K562 (cell line): ENCODE data around the gene BEST3. TPM values are rescaled to one million over a fixed set of nuclear protein-coding genes. Genes with fewer than 3 reads are reported as not detected.

Experiments
- ARID3B ChIP-seq: fragments of 250-450 bp; sonication (Bioruptor Pico); IDR thresholded peaks from 2 replicates; pipeline ENCODE4 v1.4.0; 2020; ENCODE audit warnings: borderline replicate concordance
- DDX20 ChIP-seq: fragments of 450-650 bp; IDR thresholded peaks from 2 replicates; pipeline ENCODE4 v1.6.1; 2016; ENCODE audit warnings: missing genetic modification characterization, low read depth, mild to moderate bottlenecking, missing compliant biosample characterization, moderate library complexity
- EP300 ChIP-seq: IDR thresholded peaks from 2 replicates; pipeline ENCODE4 v1.6.1; 2012; ENCODE audit warnings: low read length, improper control_type of control experiment
- GABPB2 ChIP-seq: fragments of 250-450 bp; sonication (Bioruptor Pico); conservative IDR thresholded peaks from 2 replicates; pipeline ENCODE4 v1.5.1; 2021; ENCODE audit warnings: mild to moderate bottlenecking
- HDGF ChIP-seq: fragments of 450-650 bp; IDR thresholded peaks from 2 replicates; pipeline ENCODE4 v1.6.1; 2016
- HLTF ChIP-seq: fragments of 450-650 bp; IDR thresholded peaks from 2 replicates; pipeline ENCODE4 v1.6.1; 2016
- ILK ChIP-seq: fragments of 450-650 bp; IDR thresholded peaks from 2 replicates; pipeline ENCODE4 v1.6.1; 2016; ENCODE audit warnings: missing genetic modification characterization, low read depth, mild to moderate bottlenecking, missing compliant biosample characterization, moderate library complexity, borderline replicate concordance
- MEIS2 ChIP-seq: fragments of 450-650 bp; IDR thresholded peaks from 2 replicates; pipeline ENCODE4 v1.6.1; 2014; ENCODE audit warnings: mild to moderate bottlenecking; ENCODE audit not compliant: partially characterized antibody
- NFXL1 ChIP-seq: fragments of 450-650 bp; formaldehyde crosslinking; IDR thresholded peaks from 2 replicates; pipeline ENCODE4 v1.4.0; 2021; ENCODE audit warnings: mild to moderate bottlenecking
- PKNOX1 ChIP-seq: fragments of 450-650 bp; IDR thresholded peaks from 2 replicates; pipeline ENCODE4 v1.6.1; 2016
- RHOXF2B ChIP-seq: fragments of 250-450 bp; sonication (Bioruptor Pico); conservative IDR thresholded peaks from 2 replicates; pipeline ENCODE4 v1.5.1; 2021
- SMAD3 ChIP-seq: fragments of 450-650 bp; formaldehyde crosslinking; conservative IDR thresholded peaks from 2 replicates; pipeline ENCODE4 v1.4.0; 2020; ENCODE audit warnings: mild to moderate bottlenecking
- TCF15 ChIP-seq: fragments of 250-450 bp; sonication (Bioruptor Pico); IDR thresholded peaks from 2 replicates; pipeline ENCODE4 v1.8.0; 2022; ENCODE audit warnings: moderate library complexity, mild to moderate bottlenecking, inconsistent platforms
- TCF3 ChIP-seq: sonication (generic); formaldehyde crosslinking; IDR thresholded peaks from 2 replicates; pipeline ENCODE4 v1.4.0; 2020; ENCODE audit warnings: mild to moderate bottlenecking, missing genetic modification reagents
- U2AF1 ChIP-seq: fragments of 200-400 bp; formaldehyde crosslinking; optimal IDR thresholded peaks from 2 replicates; pipeline ENCODE3; 2017; ENCODE audit warnings: mild to moderate bottlenecking, low read depth, low read length, moderate library complexity
- ZNF140 ChIP-seq: fragments of 250-450 bp; sonication (Bioruptor Pico); IDR thresholded peaks from 2 replicates; pipeline ENCODE4 v1.8.0; 2021; ENCODE audit warnings: moderate library complexity, mild to moderate bottlenecking, inconsistent platforms
- ZNF146 ChIP-seq: IDR thresholded peaks from one replicate; pipeline ENCODE4 v1.6.1; 2018; ENCODE audit warnings: missing compliant biosample characterization; ENCODE audit not compliant: unreplicated experiment
- ZNF280B ChIP-seq: fragments of 250-450 bp; sonication (Bioruptor Pico); IDR thresholded peaks from 2 replicates; pipeline ENCODE4 v1.5.1; 2021; ENCODE audit warnings: mild to moderate bottlenecking
- ZNF354B ChIP-seq: fragments of 250-450 bp; sonication (Bioruptor Pico); IDR thresholded peaks from 2 replicates; pipeline ENCODE4 v1.4.0; 2020
- ZNF41 ChIP-seq: fragments of 250-450 bp; sonication (Bioruptor Pico); conservative IDR thresholded peaks from 2 replicates; pipeline ENCODE4 v1.4.0; 2020; ENCODE audit warnings: mild to moderate bottlenecking
- ZNF445 ChIP-seq: fragments of 250-450 bp; sonication (Bioruptor Pico); IDR thresholded peaks from 2 replicates; pipeline ENCODE4 v1.4.0; 2020; ENCODE audit warnings: low read depth, mild to moderate bottlenecking, moderate library complexity
- ZNF76 ChIP-seq: fragments of 250-450 bp; sonication (Bioruptor Pico); IDR thresholded peaks from 2 replicates; pipeline ENCODE4 v1.4.0; 2020; ENCODE audit warnings: mild to moderate bottlenecking, moderate library complexity, borderline replicate concordance
- polyA plus RNA-seq, 8 experiments: library from polyadenylated mRNA; depleted of rRNA in 4 of 8; stranded (reverse) in 5 of 8; unstranded in 3 of 8; fragments of >200 nt; fragmentation: Nextera tagmentation in 2 of 8; fragmentation: Illumina TruSeq in 1 of 8; extraction: Ambion mirVana in 2 of 8; extraction: Trizol in 1 of 8; gene quantifications; 2 replicates each; pipeline versions ENCODE4 v1.2.1 to v1.2.3, GENCODE V29; 2011 to 2014; ENCODE audit warnings: inconsistent platforms in 1 of 8, missing spikeins in 1 of 8
- total RNA-seq, 7 experiments: library from RNA; depleted of rRNA in 6 of 7; stranded (reverse); fragments of >200 nt in 6 of 7; fragmentation: Illumina TruSeq in 2 of 7; extraction: Trizol in 2 of 7; gene quantifications; 2 replicates each; pipeline versions ENCODE4 v1.2.1 to v1.2.3, GENCODE V29; 2011 to 2021; ENCODE audit warnings: low replicate concordance in 1 of 7
- TF ChIP-seq, protein P1 (sequence below), 3 experiments: fragments of 200-800 bp in 1 of 3; sonication (Bioruptor generic) in 1 of 3; sonication (generic) in 1 of 3; formaldehyde crosslinking in 1 of 3; IDR thresholded peaks; 2 replicates each; pipeline versions ENCODE4 v1.6.1 to v1.8.0; 2016 to 2022; ENCODE audit warnings: mild to moderate bottlenecking in 2 of 3, missing compliant biosample characterization in 2 of 3, missing genetic modification characterization in 2 of 3, missing genetic modification reagents in 1 of 3
- TF ChIP-seq, protein P2 (sequence below): fragments of 200-800 bp; sonication (Bioruptor generic); IDR thresholded peaks from 2 replicates; pipeline ENCODE4 v1.6.1; 2017; ENCODE audit warnings: missing genetic modification characterization, missing compliant biosample characterization

The BEST3 gene
- total and polyA plus RNA-seq, 9 of the 15 experiments (the other 6 are each of a cell fraction or from before 2014, with no cell fraction given) = 0.15 TPM; not detected in 8

DNA sequence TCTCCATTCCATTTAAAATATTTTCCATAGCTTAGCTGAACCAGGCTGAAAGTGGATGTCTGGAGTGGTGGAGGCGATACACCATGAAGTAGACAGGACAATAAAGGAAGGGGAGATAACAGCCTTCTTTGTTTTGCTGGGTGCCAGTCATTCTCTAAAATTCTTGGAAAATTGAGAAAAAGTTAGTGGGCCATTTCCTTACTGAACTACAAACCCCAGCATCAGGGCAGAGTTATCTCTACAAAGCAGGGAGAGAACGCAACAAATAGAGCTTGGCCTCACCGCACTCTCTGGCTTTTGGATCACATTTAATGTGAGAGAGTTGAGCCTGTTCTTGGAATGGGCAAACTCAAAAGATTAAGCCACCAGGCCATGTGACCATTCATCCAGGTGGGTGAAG lies 47.2 kb downstream of the BEST3 start (continued):
- no peak for TF ChIP-seq ZNF140 (CRISPR knock-in tag)
- no peak for TF ChIP-seq ILK (tag)
- TF ChIP-seq ZNF41 (CRISPR knock-in tag) = no peak
- peak; percentile 27; the same call in 1 of the 2 replicates for TF ChIP-seq EP300
- TF ChIP-seq ZNF354B = no peak
- no peak for TF ChIP-seq RHOXF2B (CRISPR knock-in tag)
- TF ChIP-seq U2AF1 = no peak
- TF ChIP-seq TCF3 (CRISPR knock-in tag) = peak; percentile 71
- TF ChIP-seq, protein P1, sequence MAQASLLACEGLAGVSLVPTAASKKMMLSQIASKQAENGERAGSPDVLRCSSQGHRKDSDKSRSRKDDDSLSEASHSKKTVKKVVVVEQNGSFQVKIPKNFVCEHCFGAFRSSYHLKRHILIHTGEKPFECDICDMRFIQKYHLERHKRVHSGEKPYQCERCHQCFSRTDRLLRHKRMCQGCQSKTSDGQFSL (CRISPR knock-in tag; IDR thresholded peaks at IDR 0.05) = no peak
- TF ChIP-seq, protein P1 (tag; IDR thresholded peaks at IDR 0.05) = no peak
- TF ChIP-seq ZNF445 (CRISPR knock-in tag) = no peak
- no peak for TF ChIP-seq ZNF280B (CRISPR knock-in tag)
- peak; percentile 58 for TF ChIP-seq MEIS2
- TF ChIP-seq ZNF146 = no peak
- no peak for TF ChIP-seq GABPB2 (CRISPR knock-in tag)
- TF ChIP-seq DDX20 (tag) = no peak
- no peak for TF ChIP-seq NFXL1 (CRISPR knock-in tag)
- TF ChIP-seq TCF15 (CRISPR knock-in tag) = no peak
- TF ChIP-seq, protein P2, sequence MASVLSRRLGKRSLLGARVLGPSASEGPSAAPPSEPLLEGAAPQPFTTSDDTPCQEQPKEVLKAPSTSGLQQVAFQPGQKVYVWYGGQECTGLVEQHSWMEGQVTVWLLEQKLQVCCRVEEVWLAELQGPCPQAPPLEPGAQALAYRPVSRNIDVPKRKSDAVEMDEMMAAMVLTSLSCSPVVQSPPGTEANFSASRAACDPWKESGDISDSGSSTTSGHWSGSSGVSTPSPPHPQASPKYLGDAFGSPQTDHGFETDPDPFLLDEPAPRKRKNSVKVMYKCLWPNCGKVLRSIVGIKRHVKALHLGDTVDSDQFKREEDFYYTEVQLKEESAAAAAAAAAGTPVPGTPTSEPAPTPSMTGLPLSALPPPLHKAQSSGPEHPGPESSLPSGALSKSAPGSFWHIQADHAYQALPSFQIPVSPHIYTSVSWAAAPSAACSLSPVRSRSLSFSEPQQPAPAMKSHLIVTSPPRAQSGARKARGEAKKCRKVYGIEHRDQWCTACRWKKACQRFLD (CRISPR knock-in tag) = no peak
- no peak for TF ChIP-seq HDGF
- TF ChIP-seq PKNOX1 = peak; percentile 75
- TF ChIP-seq ARID3B (CRISPR knock-in tag) = no peak
- no peak for TF ChIP-seq ZNF76 (CRISPR knock-in tag)
- TF ChIP-seq SMAD3 (CRISPR knock-in tag) = no peak
- TF ChIP-seq HLTF = no peak
